GM10266 (cell line): ENCODE results near the gene ADAMTSL1.

Source experiments
- DNase-seq: peaks from one replicate; pipeline ENCODE4 v3.0.0; 2012; ENCODE audit errors: extremely low spot score
- CTCF ChIP-seq: IDR thresholded peaks from 2 replicates; pipeline ENCODE4 v1.5.1; 2012; ENCODE audit warnings: mild to moderate bottlenecking, low read depth; ENCODE audit not compliant: control insufficient read depth, insufficient read depth; ENCODE audit errors: missing control alignments

The ADAMTSL1 gene

GRCh38 chr9:18658804-18659705 lies 185.1 kb downstream of the ADAMTSL1 start:
- no peak for DNase-seq
- no peak for TF ChIP-seq CTCF

GRCh38 chr9:18660001-18660400 lies 186.0 kb downstream of the ADAMTSL1 start:
- DNase-seq = no peak
- no peak for TF ChIP-seq CTCF

GRCh38 chr9:18662320-18662719 lies 188.4 kb downstream of the ADAMTSL1 start:
- no peak for TF ChIP-seq CTCF

GRCh38 chr9:18665947-18666346 lies 192.0 kb downstream of the ADAMTSL1 start:
- TF ChIP-seq CTCF = no peak
- DNase-seq = no peak

More at GRCh38 chr9:18662320-18662719, 188.4 kb downstream of the ADAMTSL1 start:
- no peak for DNase-seq

GRCh38 chr9:18666348-18666747 lies 192.4 kb downstream of the ADAMTSL1 start:
- TF ChIP-seq CTCF = no peak
- DNase-seq = no peak

- no peak for DNase-seq
- TF ChIP-seq CTCF = no peak
These were observed 193.2 kb downstream of the ADAMTSL1 start for GRCh38 chr9:18666986-18667772.
